ENCODE results near the gene PDGFA.
"Not testable (repeated sequence)": the region's sequence is repeated elsewhere in the genome, so short reads cannot be mapped to it uniquely, and the experiment has no call there.

PDGFA gene

DNA sequence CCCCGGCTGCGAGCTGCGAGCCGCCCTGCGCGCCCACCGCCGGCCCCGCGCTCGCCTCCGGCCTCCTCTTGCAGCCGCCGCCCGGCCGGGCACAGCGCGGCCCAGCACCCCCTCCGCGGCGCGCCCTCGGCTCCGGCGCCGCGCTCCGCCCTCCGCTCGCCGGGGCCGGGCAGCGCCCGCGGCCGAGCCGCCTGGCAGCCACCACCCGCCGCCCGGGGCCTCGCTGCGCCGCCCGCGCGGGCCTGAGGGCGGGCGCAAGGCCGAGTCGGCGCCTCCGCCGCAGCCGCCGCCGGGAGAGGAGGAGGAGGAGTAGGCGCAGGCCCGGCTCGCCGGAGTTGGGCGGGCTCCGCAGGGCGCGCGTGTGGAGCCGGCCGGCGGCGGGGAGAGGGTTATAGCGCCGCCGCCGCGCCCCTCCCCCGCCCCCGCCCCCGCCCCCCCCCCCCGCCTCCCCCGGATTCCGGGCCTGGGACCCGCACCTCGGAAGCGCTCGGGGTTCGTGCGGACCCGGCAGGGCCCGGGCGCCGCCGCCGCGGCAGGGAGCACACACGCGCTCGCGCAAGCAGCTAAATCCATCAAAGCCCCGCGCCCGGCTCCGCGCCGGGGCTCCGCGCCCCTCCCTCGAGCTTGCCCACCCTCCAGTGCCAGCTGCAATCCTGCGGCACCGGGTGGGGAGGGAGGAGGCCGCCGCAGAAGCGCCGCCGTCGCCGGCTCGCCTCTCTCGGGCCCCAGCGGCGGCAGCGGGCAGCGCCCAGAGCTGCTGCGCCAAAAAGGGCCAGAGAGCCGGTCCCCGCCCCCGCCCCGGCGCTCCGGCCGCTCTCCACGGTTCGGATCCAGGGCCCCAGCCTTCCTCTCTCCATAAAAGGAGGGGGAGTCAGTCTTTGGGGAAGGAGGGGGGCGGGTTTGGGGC lies at the start of gene PDGFA:
PDGFA (minus strand) TSS at position 363 of the 907 bp plus-strand sequence. CDS start 845 bp downstream, outside the sequence.
- no peak for DNase-seq

DNA sequence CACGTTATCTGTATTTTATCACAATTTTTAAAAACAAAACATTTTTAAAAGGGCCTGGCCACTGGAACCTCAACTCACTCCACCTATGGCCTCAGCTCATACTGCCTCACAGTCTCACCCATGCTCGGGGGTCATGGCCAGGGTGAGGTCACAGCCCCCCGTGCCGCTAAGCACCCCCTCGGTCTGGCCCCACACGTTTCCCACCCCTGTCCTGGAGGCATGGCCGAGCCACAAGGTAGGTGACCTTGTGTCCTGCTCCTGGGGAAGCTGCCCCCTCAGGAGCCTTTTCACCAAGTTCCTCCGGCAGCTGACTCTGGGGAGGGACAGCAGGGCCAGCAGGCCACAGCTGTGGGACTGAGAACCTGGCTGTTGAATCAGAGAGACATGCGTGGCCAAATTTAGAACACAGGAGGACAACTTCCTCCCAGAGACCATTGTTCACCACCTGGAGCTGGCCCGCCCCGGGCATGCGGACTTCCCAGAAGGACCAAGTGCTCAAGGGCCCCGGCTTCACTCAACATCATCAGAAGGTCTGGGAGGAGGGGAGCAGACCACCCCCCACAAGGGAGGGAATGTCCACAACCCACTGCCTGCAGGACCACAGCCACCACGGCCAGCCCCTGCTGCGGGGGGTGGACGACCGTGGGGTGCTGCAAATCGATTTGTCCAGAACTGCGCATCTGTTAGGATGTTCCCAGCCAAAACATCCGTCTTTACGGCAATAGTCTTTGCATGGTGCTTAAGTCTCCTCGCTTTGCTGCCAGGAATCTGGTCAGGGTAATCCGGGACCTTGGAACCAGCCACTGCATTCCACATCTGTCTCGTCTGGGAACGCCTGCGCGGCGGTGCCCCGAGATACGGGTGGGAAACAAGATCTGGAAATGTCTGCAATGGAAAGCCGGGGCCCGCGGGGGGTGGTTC lies 48.6 kb upstream of the PDGFA start:
- DNase-seq: no peak

DNA sequence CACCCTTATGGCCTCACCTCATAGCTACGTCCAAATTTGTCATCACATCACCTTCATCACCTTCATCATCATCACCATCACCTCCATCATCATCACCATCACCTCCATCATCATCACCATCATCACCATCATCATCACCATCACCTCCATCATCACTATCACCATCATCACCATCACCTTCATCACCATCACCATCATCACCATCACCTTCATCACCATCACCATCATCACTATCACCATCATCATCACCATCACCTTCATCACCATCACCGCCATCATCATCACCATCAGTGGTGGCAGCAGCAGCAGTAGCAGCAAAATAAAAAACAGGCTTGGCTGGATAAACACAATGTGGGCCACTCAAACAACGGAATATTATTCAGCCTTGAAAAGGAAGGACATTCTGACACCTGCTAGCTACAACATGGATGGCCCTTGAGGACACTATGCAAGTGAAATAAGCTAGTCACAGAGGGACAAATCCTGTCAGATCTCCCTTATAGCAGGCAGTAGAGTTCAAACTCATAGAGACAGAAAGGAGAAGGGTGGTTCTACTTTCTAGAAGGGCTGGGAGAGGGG lies 47.7 kb upstream of the PDGFA start:
- no peak for DNase-seq

DNA sequence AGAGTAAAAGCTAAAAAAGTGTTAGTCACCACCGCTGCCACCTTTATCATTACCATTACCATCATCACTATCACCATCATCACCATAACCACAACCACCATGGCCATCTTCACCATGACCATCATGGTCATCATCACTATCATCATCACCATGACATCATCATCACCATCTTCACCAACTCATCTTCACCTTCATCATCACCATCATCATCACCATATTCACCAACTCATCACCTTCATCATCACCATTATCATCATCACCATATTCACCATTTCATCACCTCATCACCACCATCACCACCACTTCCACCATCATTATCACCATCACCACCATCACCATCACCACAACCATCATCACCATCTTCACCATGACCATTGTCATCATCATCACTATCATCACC lies 46.5 kb upstream of the PDGFA start:
- DNase-seq: no peak

DNA sequence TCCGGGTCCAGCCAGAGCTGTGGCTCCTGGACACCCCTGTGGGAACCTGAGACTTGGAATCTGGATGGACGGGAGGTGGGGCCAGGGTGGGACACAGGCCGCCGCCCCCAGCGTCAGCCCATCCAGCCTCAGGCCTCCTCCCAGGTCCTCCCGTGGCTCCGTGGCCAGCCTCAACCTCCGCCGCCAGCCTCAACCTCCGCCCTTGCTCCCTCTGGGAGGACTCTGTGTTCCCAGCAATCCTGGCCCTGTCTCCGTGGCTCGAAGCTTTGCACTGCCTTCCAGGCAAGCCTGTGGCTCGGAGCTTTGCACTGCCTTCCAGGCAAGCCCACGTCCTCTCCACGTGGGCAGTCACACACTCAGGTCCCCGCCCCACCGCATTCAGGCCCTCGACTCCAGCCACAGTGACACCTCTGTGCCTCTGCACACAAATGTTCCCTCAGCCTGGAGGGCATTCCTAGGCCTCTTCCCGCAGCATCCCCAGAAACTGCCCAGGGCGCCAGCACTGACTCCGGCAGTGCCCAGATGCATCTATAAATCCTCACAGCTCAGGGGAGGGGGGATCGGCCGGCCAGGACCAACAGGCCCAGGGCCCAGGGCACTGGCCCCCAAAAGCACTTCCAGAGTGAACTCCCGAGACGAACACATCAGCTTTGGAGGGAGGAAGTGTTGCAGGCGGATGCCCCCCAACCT lies 44.7 kb upstream of the PDGFA start:
- DNase-seq: no peak

DNA sequence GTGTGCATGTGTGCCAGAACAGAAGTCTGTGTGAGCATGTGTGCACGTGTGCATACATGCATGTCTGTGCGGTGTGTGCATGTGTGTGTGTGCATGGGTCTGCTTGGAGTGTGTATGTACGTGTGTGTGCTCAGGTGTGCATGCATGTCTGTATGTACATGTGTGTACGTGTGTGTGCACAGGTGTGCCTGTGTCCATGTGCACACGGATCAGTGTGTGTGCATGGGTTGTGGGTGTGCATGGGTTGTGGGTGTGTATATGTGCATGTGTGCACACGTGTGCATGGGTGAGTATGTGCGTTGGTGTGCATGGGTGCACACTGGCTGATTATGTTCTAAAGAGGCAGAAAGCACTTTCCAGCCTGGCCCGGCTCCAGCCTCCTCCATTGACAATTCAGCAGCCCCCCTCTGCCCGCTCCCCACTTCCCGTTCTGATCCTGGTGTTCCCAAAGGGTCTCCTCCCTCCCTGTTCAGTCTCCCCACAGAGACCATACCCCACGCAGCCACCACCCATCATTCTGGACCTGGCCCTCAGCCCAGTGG lies 44.1 kb upstream of the PDGFA start:
- no peak for DNase-seq

DNA sequence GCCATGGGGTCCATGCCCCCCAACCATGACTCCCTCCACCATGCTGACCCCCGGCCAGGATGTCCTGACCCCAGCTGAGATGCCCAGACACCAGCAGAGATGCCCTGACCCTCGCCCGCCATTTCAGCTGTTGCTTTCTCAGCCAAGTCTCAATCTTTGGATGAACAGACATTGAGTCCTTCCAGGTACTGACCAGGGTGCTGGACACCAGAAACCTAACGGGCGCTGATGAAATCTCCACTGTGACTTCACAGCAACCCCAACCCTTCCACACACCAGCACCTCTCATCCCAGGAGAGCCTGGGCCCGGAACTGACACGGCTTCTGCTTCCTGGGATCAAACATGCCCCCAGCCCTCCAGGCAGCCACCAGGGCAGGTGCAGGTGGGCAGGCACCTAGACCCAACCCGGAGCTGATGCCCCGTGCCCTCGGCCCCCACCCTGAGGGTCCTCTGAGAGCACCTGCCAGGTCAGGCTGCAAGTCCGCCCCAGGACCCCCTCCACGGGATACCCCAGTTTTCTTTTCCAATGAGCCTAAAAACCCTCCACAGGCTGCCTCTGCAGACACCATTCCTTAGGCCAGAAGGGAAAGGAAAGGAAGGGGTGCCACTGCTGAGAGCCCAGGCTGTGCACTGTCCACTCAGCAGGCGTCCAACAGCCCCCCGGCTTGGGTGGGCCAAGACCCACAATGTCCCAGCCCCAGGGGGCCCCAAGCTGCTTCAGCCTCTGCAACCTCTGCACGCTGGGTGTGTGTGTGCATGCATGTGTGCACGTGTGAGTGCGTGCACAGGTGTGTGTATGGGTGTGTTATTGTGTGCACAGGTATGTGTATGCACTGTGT lies 43.4 kb upstream of the PDGFA start:
- DNase-seq: no peak

DNA sequence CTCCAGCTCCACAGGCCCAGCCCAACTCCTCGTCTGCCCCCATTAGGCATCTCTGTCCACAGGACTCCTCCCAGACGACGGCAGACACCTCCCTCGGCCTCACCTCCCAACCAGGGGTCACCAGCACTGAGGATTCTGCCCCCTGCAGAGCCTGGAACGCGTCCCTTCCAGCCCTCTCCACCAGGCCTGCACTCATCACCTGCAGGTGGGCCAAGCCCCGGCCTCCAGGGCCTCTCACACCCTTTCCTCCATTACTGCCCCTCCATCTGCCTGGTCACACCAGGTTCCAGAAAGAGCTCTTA lies 42.7 kb upstream of the PDGFA start:
- no peak for DNase-seq

DNA sequence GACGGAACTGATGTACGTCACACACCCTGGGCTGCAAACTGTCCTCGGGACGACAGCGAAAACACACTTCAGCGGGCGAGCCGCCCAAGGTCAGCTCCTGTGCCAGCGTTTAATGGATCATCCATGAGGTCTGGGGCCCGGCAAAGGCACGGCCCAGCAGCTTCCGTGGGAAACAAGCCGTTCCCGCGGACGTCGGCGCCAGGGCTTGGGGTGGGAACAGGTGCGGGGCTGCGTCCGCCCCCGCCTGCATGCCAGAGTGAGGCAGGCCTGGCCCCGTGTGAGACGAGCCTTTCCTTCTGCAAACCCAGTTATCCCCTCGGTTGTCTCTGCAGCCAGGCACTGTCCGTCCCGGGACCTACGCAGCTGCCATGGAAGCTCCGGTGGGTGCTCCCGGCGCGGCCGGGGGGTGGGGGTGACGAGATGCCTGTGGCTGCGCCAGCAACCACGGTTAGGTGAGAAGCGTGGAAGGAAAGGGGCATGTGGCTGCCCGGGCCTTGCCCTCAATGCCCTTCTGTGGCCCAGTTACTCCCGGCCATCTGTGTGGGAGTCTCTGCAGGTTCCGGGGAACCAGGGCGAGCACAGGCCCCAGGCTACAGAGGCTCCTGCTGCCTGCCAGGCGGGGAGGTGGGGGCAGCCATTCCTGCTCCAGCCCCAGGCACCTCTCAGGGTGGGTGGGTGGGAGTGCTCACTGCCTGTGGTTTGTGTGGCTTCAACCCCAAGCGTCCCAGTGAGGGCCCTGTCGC lies 42.2 kb upstream of the PDGFA start:
- DNase-seq: no peak

DNA sequence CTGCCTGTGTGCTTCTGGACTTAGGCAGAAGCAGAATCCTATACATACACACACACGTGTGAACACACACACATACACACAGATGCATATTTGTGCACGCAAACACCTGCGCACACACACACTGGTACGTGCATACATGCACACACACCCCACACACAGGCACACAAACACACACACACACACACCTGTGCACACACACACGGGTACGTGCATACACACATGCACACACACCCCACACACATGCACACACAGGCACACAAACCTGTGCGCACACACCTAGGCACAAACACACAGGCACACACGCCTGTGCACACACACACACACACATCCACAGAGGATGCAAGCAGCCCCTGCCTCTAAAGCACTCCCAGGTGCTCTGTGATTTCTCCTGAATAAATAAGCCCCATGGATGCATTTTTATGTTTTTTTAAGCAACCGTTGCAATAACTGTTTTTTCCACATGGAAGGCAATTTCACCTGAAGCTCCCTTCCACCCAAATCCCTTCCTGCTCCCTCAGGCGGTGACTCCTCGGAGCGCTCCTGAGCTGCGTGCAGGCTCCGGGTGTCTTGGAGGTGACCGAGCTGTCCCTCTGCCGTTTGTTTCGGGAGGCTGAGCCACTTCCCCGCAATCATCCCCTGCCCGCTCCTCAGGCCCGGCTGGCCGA lies 41.5 kb upstream of the PDGFA start:
- DNase-seq: no peak

DNA sequence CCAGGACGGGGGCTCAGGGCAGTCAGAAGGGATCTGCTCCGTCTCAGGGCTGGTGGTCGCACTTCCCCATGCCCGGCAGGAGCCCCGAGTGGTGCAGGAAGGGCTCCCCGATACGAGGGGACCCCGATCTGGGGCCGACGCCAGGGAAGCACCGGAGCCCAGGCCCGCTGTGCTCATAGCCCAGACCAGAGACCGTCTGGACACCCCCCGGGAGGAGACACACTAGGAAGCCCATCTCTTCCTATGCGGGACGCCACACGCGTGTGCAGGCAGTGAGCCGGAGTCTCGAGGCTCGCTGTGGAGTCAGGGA lies 39.7 kb upstream of the PDGFA start:
- no peak for DNase-seq

DNA sequence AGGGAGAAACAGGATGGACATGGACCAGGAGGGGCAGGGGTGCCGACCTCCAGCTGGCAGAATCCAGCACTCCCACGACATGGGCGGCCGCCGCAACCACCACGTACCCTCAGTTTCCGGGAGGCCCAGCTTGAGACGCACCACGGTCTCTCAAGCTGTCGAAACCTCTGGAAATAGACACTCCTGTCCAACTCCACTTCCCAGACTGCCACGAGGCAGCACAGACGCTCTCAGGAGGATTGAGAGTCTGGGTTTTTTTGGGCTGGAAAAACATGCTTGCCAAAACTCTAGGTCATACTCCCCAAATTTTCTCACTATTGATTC lies 37.9 kb upstream of the PDGFA start:
- DNase-seq: no peak

DNA sequence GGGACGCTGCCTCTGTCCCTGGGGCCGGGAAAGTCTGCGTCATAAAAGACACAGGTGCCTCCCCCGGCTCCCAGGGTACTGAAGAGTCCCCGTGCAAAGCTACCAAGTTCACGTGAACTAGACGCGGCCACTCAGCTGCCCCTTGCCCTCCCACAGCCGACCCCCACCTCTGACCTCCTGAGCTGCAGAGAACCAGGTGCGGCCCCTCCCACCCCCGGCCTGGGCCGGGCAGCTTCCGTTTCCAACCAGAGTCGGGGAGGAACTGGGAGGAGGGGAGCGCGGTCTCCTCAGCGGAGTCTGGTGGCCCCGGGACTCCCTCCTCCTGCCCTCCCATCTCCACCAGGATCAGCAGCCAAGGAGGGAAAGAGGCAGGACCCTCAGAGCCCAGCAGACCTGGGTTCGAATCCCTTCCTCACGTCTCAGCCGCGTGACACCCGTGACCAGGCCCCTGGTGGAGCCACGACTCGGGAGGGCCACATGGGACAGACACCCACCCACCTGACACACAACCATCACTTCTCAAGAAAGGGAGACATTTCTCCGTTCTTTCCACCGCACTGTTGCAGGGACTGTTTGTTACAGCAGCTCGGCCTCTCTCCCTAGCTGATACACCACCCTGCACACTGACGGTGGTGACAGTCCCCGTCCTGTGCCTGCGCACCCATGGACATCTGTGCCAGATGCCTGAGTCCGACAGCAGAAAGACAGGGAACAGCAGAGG lies 37.4 kb upstream of the PDGFA start:
- no peak for DNase-seq

DNA sequence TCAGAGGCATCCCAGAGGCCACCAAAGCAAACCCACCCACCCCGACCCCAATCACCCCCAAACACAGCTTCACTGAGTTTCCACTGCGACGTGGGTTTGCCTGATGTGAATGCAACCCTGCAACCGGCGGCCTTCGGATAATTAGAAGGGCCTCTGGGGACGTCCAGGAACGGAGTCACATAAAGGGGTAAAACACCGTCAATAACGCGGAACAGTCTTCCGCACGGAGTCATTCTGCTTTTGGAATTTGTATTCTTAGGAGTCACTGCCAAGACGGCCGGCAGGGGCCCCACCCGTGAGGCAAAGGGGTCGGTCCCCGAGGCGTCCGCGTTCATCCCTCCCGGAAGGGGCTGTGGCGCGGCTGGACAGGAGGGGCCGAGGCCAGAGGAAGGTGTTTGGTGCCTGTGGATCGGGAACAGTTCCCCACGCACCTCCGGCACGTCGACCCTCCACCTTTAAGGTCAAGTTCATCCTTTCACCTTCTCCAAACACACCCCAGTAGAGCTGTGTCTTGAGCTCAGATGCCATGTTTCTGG lies 36.7 kb upstream of the PDGFA start:
- DNase-seq: no peak

DNA sequence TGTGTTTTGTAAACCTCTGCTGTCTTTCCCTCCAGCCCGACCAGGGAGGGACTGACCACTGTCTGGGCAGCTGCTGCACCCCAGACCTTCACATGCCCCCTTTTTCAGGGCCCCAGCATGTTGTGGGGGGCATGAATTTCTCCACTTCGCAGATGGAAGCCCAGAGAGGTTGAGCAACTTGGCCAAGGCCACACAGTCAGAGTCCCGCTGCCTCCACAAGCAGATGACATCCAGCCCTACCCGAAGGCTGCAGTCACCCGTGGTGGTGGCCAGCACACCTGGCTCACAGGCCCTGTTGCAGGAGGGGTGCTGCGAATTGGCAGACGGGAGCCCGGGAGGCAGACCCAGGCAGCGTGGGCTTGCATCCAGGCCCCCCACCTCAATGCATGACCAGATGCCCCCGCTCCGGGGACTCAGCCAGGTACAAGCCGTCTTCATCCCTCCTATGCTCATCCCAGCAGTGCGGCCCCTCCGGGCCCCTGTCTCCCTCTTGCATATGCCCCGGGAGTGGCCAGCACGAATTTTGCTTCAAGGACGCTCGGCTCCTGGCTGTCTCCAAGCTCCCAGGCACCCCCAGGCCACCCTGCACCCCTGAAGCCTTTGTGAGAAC lies 36.0 kb upstream of the PDGFA start:
- DNase-seq: no peak

DNA sequence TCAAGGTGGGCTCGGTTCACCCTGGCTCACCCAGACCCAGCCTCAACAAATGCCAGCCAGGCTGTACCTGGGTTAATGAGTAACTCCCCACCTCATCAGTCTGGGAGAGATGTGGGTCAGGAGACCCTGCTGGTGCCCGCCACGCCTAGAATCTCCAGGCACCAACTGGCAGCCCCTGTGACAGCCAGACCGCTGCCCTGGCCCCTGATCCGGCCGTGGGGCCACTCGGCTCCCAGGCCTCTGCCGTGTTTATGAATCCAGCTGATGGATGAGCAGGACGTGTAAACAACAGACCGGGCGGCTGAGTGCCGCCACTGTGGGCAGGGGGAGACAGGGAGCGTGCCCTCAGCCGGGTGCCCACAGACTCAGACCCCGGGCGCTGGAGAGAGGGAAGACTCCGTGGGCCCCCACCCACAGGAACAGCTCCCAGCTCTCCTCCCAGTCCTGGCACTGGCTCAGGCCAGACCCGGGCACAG lies 34.0 kb upstream of the PDGFA start:
- DNase-seq: no peak

DNA sequence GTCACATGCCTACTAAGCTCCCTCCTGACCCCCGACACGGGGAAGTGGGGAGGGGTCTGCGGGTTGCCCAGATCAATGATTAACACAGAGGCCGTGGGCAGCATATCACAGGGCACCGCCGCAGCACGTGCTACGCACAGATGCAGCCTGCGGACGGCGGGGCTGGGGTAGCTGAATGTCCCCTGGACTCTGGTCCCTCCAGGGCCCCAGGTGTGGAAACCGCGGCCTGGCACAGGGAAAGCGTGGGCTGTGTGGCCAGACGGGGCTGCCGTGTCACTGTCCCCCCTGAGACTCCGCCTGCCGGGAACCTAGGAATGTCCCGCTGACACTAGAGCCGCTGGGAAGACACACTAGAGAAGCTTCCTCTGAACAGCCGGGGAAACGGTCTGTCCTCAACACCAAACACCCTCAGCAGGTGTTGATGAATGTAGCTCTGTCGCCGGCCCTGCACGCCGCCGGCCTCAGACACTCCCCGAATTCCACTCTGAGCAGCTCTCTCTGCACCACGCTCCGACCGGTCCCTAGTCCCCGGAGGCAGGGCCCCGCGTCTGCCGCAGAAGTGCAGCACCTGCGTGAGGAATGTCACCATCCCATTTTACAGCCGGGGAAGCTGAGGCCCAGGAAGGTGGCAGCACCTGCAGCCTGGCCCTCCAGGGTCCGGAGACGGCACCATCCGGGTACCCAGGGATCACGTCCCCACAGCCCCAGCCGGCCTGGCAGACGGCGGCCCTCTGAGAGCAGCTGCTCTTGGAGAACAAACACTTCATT lies 33.4 kb upstream of the PDGFA start:
- no peak for DNase-seq

DNA sequence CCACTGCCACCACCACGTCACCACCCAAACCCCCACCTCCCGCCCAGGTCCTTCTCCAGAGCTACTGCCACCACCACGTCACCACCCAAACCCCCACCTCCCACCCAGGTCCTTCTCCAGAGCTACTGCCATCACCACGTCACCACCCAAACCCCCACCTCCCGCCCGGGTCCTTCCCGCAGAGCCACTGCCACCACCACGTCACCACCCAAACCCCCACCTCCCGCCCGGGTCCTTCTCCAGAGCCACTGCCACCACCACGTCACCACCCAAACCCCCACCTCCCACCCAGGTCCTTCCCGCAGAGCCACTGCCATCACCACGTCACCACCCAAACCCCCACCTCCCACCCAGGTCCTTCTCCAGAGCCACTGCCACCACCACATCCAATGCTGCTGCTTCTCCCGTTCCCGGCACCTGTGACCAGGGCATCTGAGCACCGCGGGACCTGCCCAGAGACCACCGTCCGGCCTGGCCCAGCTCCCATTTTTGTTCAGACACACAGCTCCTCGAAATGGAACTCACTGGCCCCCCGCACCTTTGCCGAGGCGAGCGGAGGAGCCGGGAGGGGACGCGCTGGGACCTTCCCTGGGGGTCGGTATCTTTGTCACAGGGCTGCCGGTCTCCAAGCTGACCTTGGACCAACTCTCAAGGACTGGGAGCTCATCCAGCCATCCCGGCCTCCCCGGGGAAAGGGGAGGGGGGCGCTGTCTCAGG lies 32.7 kb upstream of the PDGFA start:
- not testable (repeated sequence) for DNase-seq

Data from NCI-H1436 treated with DMSO at 0.1 percent for 48 hours (cell line).